Measurements from ENCODE around the gene RERE. TPM values are rescaled to one million over a fixed set of nuclear protein-coding genes. Genes with fewer than 3 reads are reported as not detected.

The RERE gene
- total RNA-seq, 1 donor from 2014 or later: 76.8 TPM

GRCh38 chr1:8395433-8395866, 422.0 kb downstream of the RERE start:
- Mint-ChIP-seq H3K4me1 (ENCODE audit: unreplicated experiment) (peaks cover 59% of the 10 kb centered on the region), H3K9me3 (ENCODE audit: unreplicated experiment) (no peaks in the 10 kb centered on the region), H3K4me3 (ENCODE audit: unreplicated experiment) (no peak overlapping the region), H3K27ac (ENCODE audit: unreplicated experiment) (peak overlapping the region; percentile 71), H3K36me3 (ENCODE audit: unreplicated experiment) (peaks cover 30% of the 10 kb centered on the region), H3K27me3 (ENCODE audit: unreplicated experiment) (no peaks in the 10 kb centered on the region)
- no peak for DNase-seq (ENCODE audit: extremely low spot score, unreplicated experiment)
- TF ChIP-seq CTCF (IDR thresholded peaks at IDR 0.05): no peak

GRCh38 chr1:8394456-8395321, 422.8 kb downstream of the RERE start:
- H3K36me3 Mint-ChIP-seq (ENCODE audit: unreplicated experiment): peaks cover 32% of the 10 kb centered on the region
- H3K4me3 Mint-ChIP-seq (ENCODE audit: unreplicated experiment): peak overlapping the region; percentile 8
- no peak for DNase-seq (ENCODE audit: extremely low spot score, unreplicated experiment)
- peaks cover 59% of the 10 kb centered on the region for H3K4me1 Mint-ChIP-seq (ENCODE audit: unreplicated experiment)
- no peaks in the 10 kb centered on the region for H3K9me3 Mint-ChIP-seq (ENCODE audit: unreplicated experiment)
- TF ChIP-seq CTCF (IDR thresholded peaks at IDR 0.05): no peak
- H3K27ac Mint-ChIP-seq (ENCODE audit: unreplicated experiment): peak overlapping the region; percentile 71
- no peaks in the 10 kb centered on the region for H3K27me3 Mint-ChIP-seq (ENCODE audit: unreplicated experiment)

DNA sequence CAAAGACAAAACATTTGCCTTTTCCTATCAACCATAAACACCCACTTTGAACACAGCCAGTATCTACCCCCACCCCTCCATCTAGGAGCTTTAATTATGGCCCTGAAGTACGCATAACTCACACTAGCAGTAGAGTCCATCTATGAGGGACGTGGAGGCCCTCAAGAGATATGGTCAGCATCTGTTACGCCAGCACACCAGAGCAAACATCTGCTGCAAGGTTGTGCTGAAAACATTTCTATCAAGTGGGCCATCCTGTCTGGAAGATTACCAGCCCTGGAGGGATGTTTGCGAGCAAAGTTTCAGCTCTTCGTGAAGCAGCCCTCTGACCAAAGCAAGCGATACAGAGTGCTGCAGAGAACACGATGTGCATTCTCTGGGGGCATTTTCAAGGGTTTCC, 424.9 kb downstream of the RERE start:
- Mint-ChIP-seq H3K4me3 (ENCODE audit: unreplicated experiment) (no peak overlapping the region), H3K4me1 (ENCODE audit: unreplicated experiment) (peaks cover 51% of the 10 kb centered on the region), H3K27me3 (ENCODE audit: unreplicated experiment) (no peaks in the 10 kb centered on the region), H3K36me3 (ENCODE audit: unreplicated experiment) (peaks cover 29% of the 10 kb centered on the region), H3K27ac (ENCODE audit: unreplicated experiment) (no peak overlapping the region), H3K9me3 (ENCODE audit: unreplicated experiment) (no peaks in the 10 kb centered on the region)
- no peak for DNase-seq (ENCODE audit: extremely low spot score, unreplicated experiment)
- no peak for TF ChIP-seq CTCF (IDR thresholded peaks at IDR 0.05)

- H3K9me3 Mint-ChIP-seq (ENCODE audit: unreplicated experiment): no peaks in the 10 kb centered on the region
- H3K27ac Mint-ChIP-seq (ENCODE audit: unreplicated experiment): no peak overlapping the region
- H3K4me1 Mint-ChIP-seq (ENCODE audit: unreplicated experiment): peaks cover 39% of the 10 kb centered on the region
- H3K4me3 Mint-ChIP-seq (ENCODE audit: unreplicated experiment): no peak overlapping the region
- H3K27me3 Mint-ChIP-seq (ENCODE audit: unreplicated experiment): no peaks in the 10 kb centered on the region
- peaks cover 31% of the 10 kb centered on the region for H3K36me3 Mint-ChIP-seq (ENCODE audit: unreplicated experiment)
- no peak for DNase-seq (ENCODE audit: extremely low spot score, unreplicated experiment)
- TF ChIP-seq CTCF (IDR thresholded peaks at IDR 0.05): no peak
Measured at GRCh38 chr1:8390707-8391106, 426.7 kb downstream of the RERE start.

DNA sequence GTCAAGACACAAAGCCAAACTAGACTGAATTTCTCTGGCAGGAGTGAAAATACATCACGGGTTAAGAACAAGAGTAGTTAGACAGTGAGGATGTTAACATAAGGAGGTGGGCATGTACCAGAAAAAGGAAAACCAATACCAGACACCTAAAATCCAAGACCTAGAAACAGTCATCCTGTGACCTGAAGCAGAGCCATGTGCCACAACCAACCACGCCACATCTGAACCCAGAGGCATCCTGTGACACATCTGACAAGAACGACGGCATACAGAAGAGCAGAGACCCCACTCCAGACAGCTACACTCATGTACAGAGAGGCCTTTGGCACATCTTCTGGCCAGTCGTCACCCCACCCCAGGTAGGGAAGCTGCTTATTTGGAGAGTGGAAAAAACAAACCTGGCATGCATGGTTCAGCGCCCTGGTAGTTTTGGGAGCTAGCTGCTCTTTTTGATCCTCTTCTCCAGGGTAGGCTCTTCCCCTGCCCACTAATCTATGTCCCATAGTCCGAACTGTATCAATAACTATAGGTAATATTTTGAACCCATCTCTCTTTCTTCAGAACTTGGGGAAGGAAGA, 427.4 kb downstream of the RERE start:
- H3K27me3 Mint-ChIP-seq (ENCODE audit: unreplicated experiment): no peaks in the 10 kb centered on the region
- DNase-seq (ENCODE audit: extremely low spot score, unreplicated experiment): no peak
- H3K27ac Mint-ChIP-seq (ENCODE audit: unreplicated experiment): no peak overlapping the region
- H3K36me3 Mint-ChIP-seq (ENCODE audit: unreplicated experiment): peaks cover 27% of the 10 kb centered on the region
- peaks cover 38% of the 10 kb centered on the region for H3K4me1 Mint-ChIP-seq (ENCODE audit: unreplicated experiment)
- H3K9me3 Mint-ChIP-seq (ENCODE audit: unreplicated experiment): no peaks in the 10 kb centered on the region
- H3K4me3 Mint-ChIP-seq (ENCODE audit: unreplicated experiment): no peak overlapping the region
- no peak for TF ChIP-seq CTCF (IDR thresholded peaks at IDR 0.05)
